H1 (cell line): Measurements from ENCODE around the gene FHIT. TPM values are rescaled to one million over a fixed set of nuclear protein-coding genes. Genes with fewer than 3 reads are reported as not detected.

Experiments
- CTCF ChIA-PET: fragments of 300-600 bp; sonication (Branson Sonifier 250); formaldehyde crosslinking; loops from one replicate; lab custom pipeline; 2021; ENCODE audit not compliant: partially characterized antibody; lab: Charles Lee
- POLR2A ChIA-PET: fragments of 300-600 bp; sonication (Branson Sonifier 250); formaldehyde crosslinking; loops from one replicate; lab custom pipeline; 2021; ENCODE audit warnings: inconsistent platforms; ENCODE audit not compliant: partially characterized antibody; lab: Charles Lee
- DNase-seq, 2 experiments: peaks; one replicate each; pipeline versions ENCODE4 v3.0.0 to v3.0.0-alpha.2; 2010 to 2022; ENCODE audit warnings: low spot score in 2 of 2, low read depth in 1 of 2, mixed read lengths in 1 of 2
- FAIRE-seq: peaks from 2 replicates; lab custom pipeline; 2011; peaks lifted over from hg19 to GRCh38; lab: Jason Lieb, UNC
- H2AFZ ChIP-seq: 2 replicates; pipeline ENCODE4 v1.8.1; 2012; ENCODE audit warnings: low read length, inconsistent platforms
- H2AK5ac ChIP-seq: 2 replicates; pipeline ENCODE4 v1.6.1; 2013; ENCODE audit warnings: low read depth, low read length
- H2BK120ac ChIP-seq: replicated peaks from 2 replicates; pipeline ENCODE3; 2013; ENCODE audit warnings: low read depth, low read length, inconsistent platforms
- H2BK12ac ChIP-seq: 2 replicates; pipeline ENCODE4 v1.6.1; 2013; ENCODE audit warnings: low read depth, low read length
- H2BK15ac ChIP-seq: 2 replicates; pipeline ENCODE4 v1.6.1; 2013; ENCODE audit warnings: low read length
- H2BK20ac ChIP-seq: 2 replicates; pipeline ENCODE4 v1.6.1; 2013; ENCODE audit warnings: low read length
- H2BK5ac ChIP-seq: 2 replicates; pipeline ENCODE4 v1.6.1; 2013; ENCODE audit warnings: low read depth, low read length
- H3K14ac ChIP-seq: 2 replicates; pipeline ENCODE4 v1.6.1; 2013; ENCODE audit warnings: inconsistent platforms; ENCODE audit not compliant: insufficient read length
- H3K18ac ChIP-seq: 2 replicates; pipeline ENCODE4 v1.6.1; 2013; ENCODE audit warnings: low read length; ENCODE audit errors: extremely low read depth
- H3K23ac ChIP-seq: 2 replicates; pipeline ENCODE4 v1.6.1; 2013; ENCODE audit warnings: inconsistent platforms; ENCODE audit not compliant: insufficient read length
- H3K23me2 ChIP-seq: 2 replicates; pipeline ENCODE4 v1.6.1; 2013; ENCODE audit warnings: low read depth, low read length
- H3K27ac ChIP-seq: 2 replicates; pipeline ENCODE4 v1.6.1; 2011; ENCODE audit warnings: low read depth, low read length, inconsistent platforms
- H3K27me3 ChIP-seq, 4 experiments: replicated peaks in 1 of 4; 1 replicate in 1 of 4; 2 replicates in 3 of 4; pipeline versions ENCODE4 v1.6.1 to v1.8.1; 2011 to 2013; ENCODE audit warnings: low read length in 3 of 4, mild to moderate bottlenecking in 3 of 4, inconsistent platforms in 2 of 4, mixed read lengths in 2 of 4, moderate library complexity in 1 of 4; ENCODE audit not compliant: control insufficient read depth in 3 of 4, insufficient read depth in 3 of 4; ENCODE audit errors: extremely low read depth in 1 of 4
- H3K36me3 ChIP-seq, 4 experiments: 2 replicates each; pipeline versions ENCODE4 v1.6.1 to v1.8.1; 2011 to 2013; ENCODE audit warnings: mild to moderate bottlenecking in 4 of 4, low read length in 3 of 4, moderate library complexity in 2 of 4, control low read depth in 1 of 4, inconsistent platforms in 1 of 4; ENCODE audit not compliant: insufficient read depth in 4 of 4, control insufficient read depth in 2 of 4
- H3K4ac ChIP-seq: replicated peaks from 2 replicates; pipeline ENCODE3; 2013; ENCODE audit warnings: low read length, low read depth, mixed read lengths, inconsistent platforms; ENCODE audit not compliant: insufficient read length
- H3K4me1 ChIP-seq, 4 experiments: replicated peaks in 1 of 4; 1 replicate in 1 of 4; 2 replicates in 3 of 4; pipeline versions ENCODE4 v1.6.1 to v1.8.1; 2011 to 2013; ENCODE audit warnings: low read length in 3 of 4, inconsistent platforms in 2 of 4, mixed read lengths in 1 of 4; ENCODE audit not compliant: insufficient read depth in 4 of 4, control insufficient read depth in 3 of 4
- H3K4me2 ChIP-seq, 2 experiments: 2 replicates each; pipeline versions ENCODE4 v1.6.1 to v1.8.1; 2011 to 2013; ENCODE audit warnings: low read depth in 2 of 2, low read length in 2 of 2, control low read depth in 1 of 2, inconsistent platforms in 1 of 2, mild to moderate bottlenecking in 1 of 2; ENCODE audit not compliant: insufficient read depth in 1 of 2
- H3K4me3 ChIP-seq, 4 experiments: fragments of 200-600, 300-600 bp in 1 of 4; sonication (generic), shearing (Covaris generic), sonication (Bioruptor Twin) in 1 of 4; 2 replicates each; pipeline versions ENCODE4 v1.5.1 to v1.8.1; 2011 to 2016; ENCODE audit warnings: low read length in 4 of 4, low read depth in 3 of 4, control low read depth in 2 of 4, inconsistent platforms in 2 of 4, mild to moderate bottlenecking in 2 of 4, mixed read lengths in 1 of 4, moderate library complexity in 1 of 4; ENCODE audit not compliant: insufficient read depth in 2 of 4; ENCODE audit errors: extremely low read depth in 1 of 4
- H3K56ac ChIP-seq: replicated peaks from 2 replicates; pipeline ENCODE3; 2013; ENCODE audit warnings: low read depth, mild to moderate bottlenecking, mixed read lengths, low read length, inconsistent platforms; ENCODE audit not compliant: insufficient read length
- H3K79me1 ChIP-seq: 2 replicates; pipeline ENCODE4 v1.6.1; 2013; ENCODE audit warnings: low read depth, low read length, control low read depth
- H3K79me2 ChIP-seq, 2 experiments: 2 replicates each; pipeline versions ENCODE4 v1.6.1 to v1.8.1; 2012 to 2013; ENCODE audit warnings: low read length in 2 of 2, mild to moderate bottlenecking in 2 of 2, inconsistent platforms in 1 of 2; ENCODE audit not compliant: insufficient read depth in 2 of 2, control insufficient read depth in 1 of 2
- H3K9ac ChIP-seq, 4 experiments: replicated peaks in 1 of 4; 1 replicate in 1 of 4; 2 replicates in 3 of 4; pipeline versions ENCODE4 v1.6.1 to v1.8.1; 2011 to 2013; ENCODE audit warnings: low read depth in 3 of 4, low read length in 3 of 4, control low read depth in 2 of 4, mild to moderate bottlenecking in 2 of 4, moderate library complexity in 2 of 4, inconsistent platforms in 1 of 4; ENCODE audit errors: extremely low read depth in 1 of 4
- H3K9me3 ChIP-seq, 2 experiments: 2 replicates each; pipeline versions ENCODE4 v1.6.1 to v1.8.1; 2012 to 2013; ENCODE audit warnings: mild to moderate bottlenecking in 2 of 2, moderate library complexity in 2 of 2, control low read depth in 1 of 2, inconsistent platforms in 1 of 2, low read depth in 1 of 2, low read length in 1 of 2, mixed read lengths in 1 of 2; ENCODE audit not compliant: insufficient read depth in 2 of 2
- H4K20me1 ChIP-seq, 2 experiments: replicated peaks in 1 of 2; 2 replicates each; pipeline versions ENCODE3 to v1.8.1; 2011 to 2013; ENCODE audit warnings: inconsistent platforms in 2 of 2, low read length in 2 of 2, mild to moderate bottlenecking in 1 of 2; ENCODE audit not compliant: insufficient read depth in 2 of 2, control insufficient read depth in 1 of 2
- H4K5ac ChIP-seq: 2 replicates; pipeline ENCODE4 v1.6.1; 2013; ENCODE audit warnings: low read length, low read depth, mixed read lengths, inconsistent platforms; ENCODE audit not compliant: insufficient read length
- H4K8ac ChIP-seq: 2 replicates; pipeline ENCODE4 v1.8.0; 2013; ENCODE audit warnings: mild to moderate bottlenecking, moderate library complexity, low read length, inconsistent platforms; ENCODE audit not compliant: insufficient read depth; ENCODE audit errors: extremely low read depth
- H4K91ac ChIP-seq: replicated peaks from 2 replicates; pipeline ENCODE3; 2013; ENCODE audit warnings: low read length, mixed read lengths, inconsistent platforms; ENCODE audit not compliant: insufficient read length
- EP300 ChIP-seq, 2 experiments: IDR thresholded peaks; 1 replicate in 1 of 2; 2 replicates in 1 of 2; pipeline ENCODE4 v1.6.1; 2011 to 2012; ENCODE audit warnings: low read depth in 2 of 2, low read length in 2 of 2, mild to moderate bottlenecking in 2 of 2, borderline replicate concordance in 1 of 2, inconsistent platforms in 1 of 2, moderate library complexity in 1 of 2
- EZH2 ChIP-seq: fragments of 200-600 bp; sonication (generic); IDR thresholded peaks from 2 replicates; pipeline ENCODE4 v1.7.1; 2012; ENCODE audit warnings: low read depth, mild to moderate bottlenecking, moderate library complexity, low read length, inconsistent platforms; ENCODE audit not compliant: severe bottlenecking
- GTF2F1 ChIP-seq: IDR thresholded peaks from 2 replicates; pipeline ENCODE4 v1.6.1; 2012; ENCODE audit warnings: low read depth, low read length, improper control_type of control experiment, borderline replicate concordance
- HDAC6 ChIP-seq: IDR thresholded peaks from one replicate; pipeline ENCODE4 v1.7.1; 2012; ENCODE audit warnings: low read depth, mild to moderate bottlenecking, inconsistent platforms, low read length, moderate library complexity
- KDM5A ChIP-seq: fragments of 200-600 bp; IDR thresholded peaks from 2 replicates; pipeline ENCODE4 v1.7.1; 2012; ENCODE audit warnings: mild to moderate bottlenecking, low read length, inconsistent platforms, mixed read lengths
- RBBP5 ChIP-seq: IDR thresholded peaks from 2 replicates; pipeline ENCODE4 v1.7.1; 2012; ENCODE audit warnings: low read depth, mild to moderate bottlenecking, inconsistent platforms, low read length, moderate library complexity, borderline replicate concordance
- RNF2 ChIP-seq: fragments of 200-900, 300-1000 bp; sonication (generic); IDR thresholded peaks from 2 replicates; pipeline ENCODE4 v1.7.1; 2016; ENCODE audit warnings: borderline replicate concordance, low read depth, mild to moderate bottlenecking, antibody characterized with exemption, low read length; ENCODE audit not compliant: poor library complexity, severe bottlenecking; ENCODE audit errors: missing control alignments
- SIN3A ChIP-seq, 2 experiments: IDR thresholded peaks in 1 of 2; conservative IDR thresholded peaks in 1 of 2; 2 replicates each; pipeline ENCODE4 v1.6.1; 2011 to 2012; ENCODE audit warnings: low read length in 2 of 2, improper control_type of control experiment in 1 of 2, low read depth in 1 of 2, mild to moderate bottlenecking in 1 of 2
- SRF ChIP-seq: IDR thresholded peaks from 2 replicates; pipeline ENCODE4 v1.6.1; 2011; ENCODE audit warnings: mild to moderate bottlenecking, low read depth, low read length, moderate library complexity
- TCF12 ChIP-seq: IDR thresholded peaks from 2 replicates; pipeline ENCODE4 v1.6.1; 2011; ENCODE audit warnings: low read depth, mild to moderate bottlenecking, low read length
- WGBS, 2 experiments: shearing (Covaris generic) in 1 of 2; methylation state at CpG; one replicate each; pipeline versions ENCODE4 v1.1.6 to v1.1.7; 2013 to 2015; ENCODE audit warnings: low lambda C conversion rate in 2 of 2, mixed read lengths in 2 of 2, inconsistent platforms in 1 of 2, low coverage in 1 of 2, missing lambda C conversion rate in 1 of 2; ENCODE audit not compliant: insufficient replicate concordance in 2 of 2, insufficient coverage in 1 of 2, insufficient read length in 1 of 2; ENCODE audit errors: extremely low coverage in 1 of 2, missing lambda C conversion rate in 1 of 2; 5-methylcytosine and 5-hydroxymethylcytosine counted together
- polyA plus RNA-seq, 7 experiments: library from polyadenylated mRNA; depleted of rRNA in 3 of 7; stranded (reverse) in 5 of 7; unstranded in 2 of 7; fragments of >200 nt in 5 of 7; fragments of 200-250 nt in 2 of 7; gene quantifications; 1 replicate in 5 of 7; 2 replicates in 1 of 7; 4 replicates in 1 of 7; pipeline versions ENCODE4 v1.2.1 to v1.2.3, GENCODE V29; 2011 to 2013; ENCODE audit warnings: missing spikeins in 2 of 7, mixed read lengths in 2 of 7
- total RNA-seq: library from RNA; stranded (reverse); fragmentation: NEBNext Ultra II Directional; extraction: Animal tissue kit (Norgen Biotek cat#: 25700); gene quantifications from 2 replicates; pipeline ENCODE4 v1.2.1, GENCODE V29; 2021
- TF ChIP-seq, protein P1 (sequence below), 3 experiments: IDR thresholded peaks; 1 replicate in 2 of 3; 2 replicates in 1 of 3; pipeline versions ENCODE4 v1.5.1 to v1.6.1; 2011; ENCODE audit warnings: low read length in 3 of 3, mild to moderate bottlenecking in 3 of 3, inconsistent platforms in 2 of 3, low read depth in 1 of 3, moderate library complexity in 1 of 3; ENCODE audit not compliant: insufficient read depth in 1 of 3; ENCODE audit errors: control extremely low read depth in 1 of 3

FHIT gene
- total and polyA plus RNA-seq, 2 of the 8 experiments (the other 6 are each of a cell fraction or from before 2014, with no cell fraction given) = 1.2 to 3.2 TPM

GRCh38 chr3:60386306-60386705 lies 864.9 kb downstream of the FHIT start:
- H3K4me1 ChIP-seq = no peaks in the 10 kb centered on the region
- no peaks in the 10 kb centered on the region for H4K20me1 ChIP-seq
- no peak overlapping the region for H4K5ac ChIP-seq
- no peak overlapping the region for H2AK5ac ChIP-seq
- H2AFZ ChIP-seq = no peak overlapping the region
- CTCF ChIA-PET = no interaction called here
- no peak overlapping the region for H3K4me3 ChIP-seq
- no peak overlapping the region for H3K9ac ChIP-seq
- no peak overlapping the region for H2BK15ac ChIP-seq
- POLR2A ChIA-PET = no interaction called here
- H4K8ac ChIP-seq = no peak overlapping the region
- H3K23me2 ChIP-seq = no peaks in the 10 kb centered on the region
- H3K18ac ChIP-seq = no peak overlapping the region
- no peaks in the 10 kb centered on the region for H3K27me3 ChIP-seq
- H3K79me2 ChIP-seq = no peaks in the 10 kb centered on the region
- H3K36me3 ChIP-seq = no peaks in the 10 kb centered on the region
- DNase-seq (no peak), FAIRE-seq (no peak)
- no peaks in the 10 kb centered on the region for H3K79me1 ChIP-seq
- H3K27ac ChIP-seq = no peak overlapping the region
- H3K14ac ChIP-seq = no peak overlapping the region
- H3K56ac ChIP-seq = no peak overlapping the region
- H3K4me2 ChIP-seq = no peak overlapping the region
- no peak overlapping the region for H4K91ac ChIP-seq
- no peak overlapping the region for H2BK5ac ChIP-seq
- H3K9me3 ChIP-seq = no peaks in the 10 kb centered on the region; a peak in 1 of 4 replicates
- no peak overlapping the region for H3K23ac ChIP-seq
- no peak overlapping the region for H2BK120ac ChIP-seq
- no peak overlapping the region for H2BK20ac ChIP-seq
- no peak overlapping the region for H3K4ac ChIP-seq
- H2BK12ac ChIP-seq = no peak overlapping the region
- WGBS, 2 experiments = 91% methylated on average over 3 of the region's 3 CpGs; no CpG with 5 or more reads in 1 of the 2 experiments
- TF ChIP-seq EZH2 (no peak), SIN3A (conservative IDR thresholded peaks at IDR 0.05 in 1 of 2, IDR thresholded peaks at IDR 0.05 in 1 of 2; ENCODE audit: low read depth in 1 of 2, low read length in 2 of 2) (no peak), RNF2 (no peak), HDAC6 (no peak), TCF12 (no peak), RBBP5 (no peak), GTF2F1 (no peak), KDM5A (no peak), EP300 (IDR thresholded peaks at IDR 0.05; ENCODE audit: borderline replicate concordance in 1 of 2, low read depth in 2 of 2, low read length in 2 of 2) (no peak), SRF (no peak)
- TF ChIP-seq, protein P1, sequence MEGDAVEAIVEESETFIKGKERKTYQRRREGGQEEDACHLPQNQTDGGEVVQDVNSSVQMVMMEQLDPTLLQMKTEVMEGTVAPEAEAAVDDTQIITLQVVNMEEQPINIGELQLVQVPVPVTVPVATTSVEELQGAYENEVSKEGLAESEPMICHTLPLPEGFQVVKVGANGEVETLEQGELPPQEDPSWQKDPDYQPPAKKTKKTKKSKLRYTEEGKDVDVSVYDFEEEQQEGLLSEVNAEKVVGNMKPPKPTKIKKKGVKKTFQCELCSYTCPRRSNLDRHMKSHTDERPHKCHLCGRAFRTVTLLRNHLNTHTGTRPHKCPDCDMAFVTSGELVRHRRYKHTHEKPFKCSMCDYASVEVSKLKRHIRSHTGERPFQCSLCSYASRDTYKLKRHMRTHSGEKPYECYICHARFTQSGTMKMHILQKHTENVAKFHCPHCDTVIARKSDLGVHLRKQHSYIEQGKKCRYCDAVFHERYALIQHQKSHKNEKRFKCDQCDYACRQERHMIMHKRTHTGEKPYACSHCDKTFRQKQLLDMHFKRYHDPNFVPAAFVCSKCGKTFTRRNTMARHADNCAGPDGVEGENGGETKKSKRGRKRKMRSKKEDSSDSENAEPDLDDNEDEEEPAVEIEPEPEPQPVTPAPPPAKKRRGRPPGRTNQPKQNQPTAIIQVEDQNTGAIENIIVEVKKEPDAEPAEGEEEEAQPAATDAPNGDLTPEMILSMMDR (IDR thresholded peaks at IDR 0.05; ENCODE audit: control extremely low read depth in 1 of 3, insufficient read depth in 1 of 3, low read depth in 1 of 3, low read length in 3 of 3) = no peak
